Measurements from ENCODE around the gene FURIN. TPM values are rescaled to one million over a fixed set of nuclear protein-coding genes. Genes with fewer than 3 reads are reported as not detected.

Gene FURIN
- 108 and 120 TPM in 2 replicates for total RNA-seq

GRCh38 chr15:90868261-90868689 lies at the start of gene FURIN:
Gene FURIN, plus strand, starts transcription at chr15:90868588. Its CDS starts 7,153 bp downstream, at chr15:90875741.

GRCh38 chr15:90883976-90884718 lies 15.8 kb downstream of the FURIN start, which contains the start of gene FES:
Gene FES, plus strand, starts transcription at chr15:90884504. Its CDS starts 542 bp downstream, at chr15:90885046.

GRCh38 chr15:90902840-90903732 lies 34.7 kb downstream of the FURIN start, which contains the start of gene MAN2A2:
Gene MAN2A2, plus strand, starts transcription at chr15:90903302. Its CDS starts 906 bp downstream, at chr15:90904208.

DNA sequence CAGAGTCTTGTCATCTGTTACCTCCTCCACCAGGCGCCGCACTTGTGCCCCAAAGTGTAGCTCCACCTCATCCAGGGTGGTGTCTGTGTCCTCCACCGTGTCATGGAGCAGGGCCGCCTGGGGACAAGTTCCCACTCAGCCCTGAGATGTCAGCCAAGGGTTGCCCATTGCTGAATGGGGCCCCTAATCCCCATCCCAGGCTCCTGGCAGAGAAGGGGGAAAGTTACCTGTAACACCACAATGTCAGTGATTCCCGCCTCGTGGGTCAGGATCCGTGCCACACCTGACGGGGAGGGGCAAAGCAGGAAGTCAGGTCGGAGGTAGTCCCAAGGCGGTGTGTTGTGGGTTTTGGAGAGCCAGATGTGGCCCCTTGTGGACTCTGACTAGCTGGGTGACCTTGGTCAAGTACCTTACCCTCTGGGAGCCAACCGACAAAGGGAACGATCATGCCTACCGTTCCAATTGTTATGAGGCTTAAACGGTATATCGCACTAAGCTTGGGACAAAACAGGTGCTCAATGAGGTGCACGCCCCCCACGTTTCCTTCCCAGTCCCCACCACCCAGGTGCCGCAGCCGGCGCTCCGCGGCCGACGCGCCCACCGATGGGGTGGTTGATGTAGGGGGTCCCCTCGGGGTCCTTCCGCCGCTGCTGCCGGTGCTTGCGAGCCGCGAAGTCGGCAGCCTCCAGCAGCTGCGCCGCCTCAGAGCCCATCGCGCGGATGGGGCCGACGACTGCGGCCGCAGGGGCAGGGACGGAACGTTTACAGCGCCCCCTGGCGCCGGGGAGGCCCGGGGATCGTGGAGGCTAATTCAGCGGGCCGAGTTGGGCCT lies 63.7 kb downstream of the FURIN start, which contains the start of gene HDDC3:
Gene HDDC3, minus strand, starts transcription at position 722 of the 832 bp plus-strand sequence. Its CDS starts 9 bp downstream, at position 713.

Other genes with a start within 250 kb of the FURIN start
- 0.96 and 1.2 TPM in 2 replicates for gene BLM, start 151.2 kb upstream of the FURIN start, total RNA-seq
- gene FES, start 15.9 kb downstream of the FURIN start, total RNA-seq = 17.4 and 23.2 TPM in 2 replicates
- 79.4 and 84.2 TPM in 2 replicates for gene MAN2A2, start 34.7 kb downstream of the FURIN start, total RNA-seq
- 11.8 and 14.3 TPM in 2 replicates for gene HDDC3, start 64.0 kb downstream of the FURIN start, total RNA-seq
- 109 and 134 TPM in 2 replicates for gene UNC45A, start 66.7 kb downstream of the FURIN start, total RNA-seq
- gene RCCD1, start 86.3 kb downstream of the FURIN start, total RNA-seq = 14.8 and 18.0 TPM in 2 replicates
- 17.8 and 47.7 TPM in 2 replicates for gene PRC1, start 125.9 kb downstream of the FURIN start, total RNA-seq
- 13.4 and 18.2 TPM in 2 replicates for gene VPS33B, start 154.0 kb downstream of the FURIN start, total RNA-seq
- under 0.01 TPM in 1 of 2 replicates, not detected in the other for gene SV2B, start 231.7 kb downstream of the FURIN start, total RNA-seq